ENCODE data around the gene SAMD11. TPM values are rescaled to one million over a fixed set of nuclear protein-coding genes. Genes with fewer than 3 reads are reported as not detected.

SAMD11 gene
- total RNA-seq, 1 donor from 2014 or later: 6.0 TPM

DNA sequence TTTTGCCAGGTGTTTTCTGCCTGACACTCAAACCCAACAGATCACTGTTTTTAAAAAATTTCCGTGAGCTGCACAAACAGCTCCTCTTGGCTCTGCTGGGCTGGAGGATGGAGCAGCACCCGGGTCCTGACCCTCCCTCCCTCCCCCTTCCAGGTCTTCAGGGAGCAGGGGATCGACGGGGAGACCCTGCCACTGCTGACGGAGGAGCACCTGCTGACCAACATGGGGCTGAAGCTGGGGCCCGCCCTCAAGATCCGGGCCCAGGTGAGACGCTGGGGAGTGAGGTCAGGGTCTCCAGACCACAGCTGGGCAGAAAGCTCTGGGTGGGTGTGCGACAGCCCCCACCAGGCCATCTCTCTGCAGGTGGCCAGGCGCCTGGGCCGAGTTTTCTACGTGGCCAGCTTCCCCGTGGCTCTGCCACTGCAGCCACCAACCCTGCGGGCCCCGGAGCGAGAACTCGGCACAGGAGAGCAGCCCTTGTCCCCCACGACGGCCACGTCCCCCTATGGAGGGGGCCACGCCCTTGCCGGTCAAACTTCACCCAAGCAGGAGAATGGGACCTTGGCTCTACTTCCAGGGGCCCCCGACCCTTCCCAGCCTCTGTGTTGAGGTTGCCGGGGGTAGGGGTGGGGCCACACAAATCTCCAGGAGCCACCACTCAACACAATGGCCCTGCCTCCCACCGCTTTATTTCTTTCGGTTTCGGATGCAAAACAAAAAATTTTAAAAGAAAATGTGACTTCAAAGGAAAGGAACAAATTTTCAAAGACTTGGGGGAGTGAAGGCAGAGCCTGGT lies 20.0 kb downstream of the SAMD11 start:
- H3K9me3 ChIP-seq (ENCODE audit: insufficient read depth, low read depth, low read length): no peaks in the 10 kb centered on the region
- DNase-seq (ENCODE audit: low read depth): no peak
- H3K36me3 ChIP-seq (ENCODE audit: insufficient read depth, low read length): no peaks in the 10 kb centered on the region
- H3K4me3 ChIP-seq (ENCODE audit: insufficient read depth, low read depth, low read length): no peak overlapping the region
- peaks cover 6% of the 10 kb centered on the region for H3K4me1 Mint-ChIP-seq (ENCODE audit: low read depth, unreplicated experiment)
- H3K4me1 ChIP-seq (ENCODE audit: insufficient read depth, low read length): peaks cover 39% of the 10 kb centered on the region
- no peak overlapping the region for H3K27ac ChIP-seq (ENCODE audit: low read depth, low read length)
- TF ChIP-seq, protein P1, sequence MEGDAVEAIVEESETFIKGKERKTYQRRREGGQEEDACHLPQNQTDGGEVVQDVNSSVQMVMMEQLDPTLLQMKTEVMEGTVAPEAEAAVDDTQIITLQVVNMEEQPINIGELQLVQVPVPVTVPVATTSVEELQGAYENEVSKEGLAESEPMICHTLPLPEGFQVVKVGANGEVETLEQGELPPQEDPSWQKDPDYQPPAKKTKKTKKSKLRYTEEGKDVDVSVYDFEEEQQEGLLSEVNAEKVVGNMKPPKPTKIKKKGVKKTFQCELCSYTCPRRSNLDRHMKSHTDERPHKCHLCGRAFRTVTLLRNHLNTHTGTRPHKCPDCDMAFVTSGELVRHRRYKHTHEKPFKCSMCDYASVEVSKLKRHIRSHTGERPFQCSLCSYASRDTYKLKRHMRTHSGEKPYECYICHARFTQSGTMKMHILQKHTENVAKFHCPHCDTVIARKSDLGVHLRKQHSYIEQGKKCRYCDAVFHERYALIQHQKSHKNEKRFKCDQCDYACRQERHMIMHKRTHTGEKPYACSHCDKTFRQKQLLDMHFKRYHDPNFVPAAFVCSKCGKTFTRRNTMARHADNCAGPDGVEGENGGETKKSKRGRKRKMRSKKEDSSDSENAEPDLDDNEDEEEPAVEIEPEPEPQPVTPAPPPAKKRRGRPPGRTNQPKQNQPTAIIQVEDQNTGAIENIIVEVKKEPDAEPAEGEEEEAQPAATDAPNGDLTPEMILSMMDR (IDR thresholded peaks at IDR 0.05; ENCODE audit: insufficient read depth, low read depth, low read length): no peak
- no peak for TF ChIP-seq EZH2 (IDR thresholded peaks at IDR 0.05; ENCODE audit: insufficient read depth, low read length)
- H3K9ac ChIP-seq (ENCODE audit: low read length): no peak overlapping the region
- H3K9me3 Mint-ChIP-seq (ENCODE audit: unreplicated experiment): no peaks in the 10 kb centered on the region
- peaks cover 28% of the 10 kb centered on the region for H4K20me1 ChIP-seq (ENCODE audit: insufficient read depth, low read length)
- no peak overlapping the region for H2AFZ ChIP-seq (ENCODE audit: low read depth, low read length)
- peak overlapping the region; percentile 75 for H3K4me2 ChIP-seq (ENCODE audit: low read length)
- no peak overlapping the region for H3K27ac Mint-ChIP-seq (ENCODE audit: unreplicated experiment)
- no peaks in the 10 kb centered on the region for H3K27me3 ChIP-seq (ENCODE audit: insufficient read depth, low read length)
- FAIRE-seq: no peak
- no peaks in the 10 kb centered on the region for H3K79me2 ChIP-seq (ENCODE audit: insufficient read depth, low read length)
- no peak overlapping the region for H3K4me3 Mint-ChIP-seq (ENCODE audit: unreplicated experiment)
- peaks cover 10% of the 10 kb centered on the region for H3K36me3 Mint-ChIP-seq (ENCODE audit: low read depth, unreplicated experiment)
- H3K27me3 Mint-ChIP-seq (ENCODE audit: low read depth, unreplicated experiment): peaks cover 3% of the 10 kb centered on the region

DNA sequence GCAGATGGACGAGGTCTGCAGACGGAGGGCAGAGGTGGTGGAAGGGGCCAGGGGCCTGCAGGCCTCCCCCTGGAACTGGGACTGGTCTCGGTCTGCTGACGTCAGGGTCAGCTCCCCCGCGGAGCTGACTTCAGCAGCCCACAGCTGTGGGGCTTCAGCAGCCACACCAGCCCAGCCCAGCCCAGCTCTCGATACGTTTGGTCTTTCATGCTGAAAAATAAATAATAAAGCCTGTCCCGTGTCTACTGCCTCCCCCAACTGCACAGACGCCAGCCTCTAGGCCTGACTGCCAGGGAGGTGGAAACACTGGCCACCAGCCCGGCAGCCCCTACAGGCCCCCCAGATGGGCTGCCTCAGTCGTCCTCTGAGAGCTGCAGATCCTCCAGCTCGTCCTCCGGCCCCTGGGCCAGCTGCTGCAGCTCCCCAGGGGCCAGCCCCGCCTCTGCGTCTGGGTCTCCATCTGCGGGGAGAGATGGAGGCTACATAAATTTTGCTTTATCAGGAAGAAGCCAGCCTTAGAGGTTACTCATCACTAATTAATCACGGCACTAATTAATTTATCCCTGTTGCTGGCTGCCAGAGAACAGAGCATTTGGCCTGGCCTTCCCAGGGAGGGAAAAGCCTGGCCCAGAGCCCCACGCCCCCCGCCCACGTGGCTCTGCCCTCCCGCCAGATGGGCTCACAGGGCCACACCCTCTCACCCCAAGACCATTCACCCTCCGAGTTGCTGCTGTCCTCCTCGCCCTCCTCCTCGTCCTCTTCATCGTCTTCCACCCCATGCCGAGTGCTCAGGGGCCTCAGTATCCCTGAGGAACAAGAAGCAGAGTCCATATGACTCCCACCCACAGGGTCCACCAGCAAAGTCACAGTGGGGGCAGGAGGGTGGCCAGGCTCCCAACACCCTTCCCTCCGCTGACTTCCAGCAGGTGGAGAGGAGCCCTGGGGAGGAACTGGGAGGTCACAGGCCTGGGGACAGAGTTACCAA lies 20.9 kb downstream of the SAMD11 start:
- H3K27me3 Mint-ChIP-seq (ENCODE audit: low read depth, unreplicated experiment): peaks cover 2% of the 10 kb centered on the region
- peaks cover 4% of the 10 kb centered on the region for H3K4me1 Mint-ChIP-seq (ENCODE audit: low read depth, unreplicated experiment)
- no peaks in the 10 kb centered on the region for H3K27me3 ChIP-seq (ENCODE audit: insufficient read depth, low read length)
- H3K36me3 Mint-ChIP-seq (ENCODE audit: low read depth, unreplicated experiment): peaks cover 11% of the 10 kb centered on the region
- no peak overlapping the region for H3K27ac ChIP-seq (ENCODE audit: low read depth, low read length)
- peak overlapping the region; percentile 33 for H3K4me2 ChIP-seq (ENCODE audit: low read length)
- no peaks in the 10 kb centered on the region for H3K9me3 Mint-ChIP-seq (ENCODE audit: unreplicated experiment)
- no peak overlapping the region for H3K4me3 Mint-ChIP-seq (ENCODE audit: unreplicated experiment)
- H2AFZ ChIP-seq (ENCODE audit: low read depth, low read length): no peak overlapping the region
- no peak overlapping the region for H3K27ac Mint-ChIP-seq (ENCODE audit: unreplicated experiment)
- no peak for TF ChIP-seq EZH2 (IDR thresholded peaks at IDR 0.05; ENCODE audit: insufficient read depth, low read length)
- TF ChIP-seq, protein P1 (IDR thresholded peaks at IDR 0.05; ENCODE audit: insufficient read depth, low read depth, low read length): no peak
- H3K4me3 ChIP-seq (ENCODE audit: insufficient read depth, low read depth, low read length): no peak overlapping the region
- H3K79me2 ChIP-seq (ENCODE audit: insufficient read depth, low read length): no peaks in the 10 kb centered on the region
- peaks cover 3% of the 10 kb centered on the region for H3K36me3 ChIP-seq (ENCODE audit: insufficient read depth, low read length)
- DNase-seq (ENCODE audit: low read depth) (peak; percentile 54), FAIRE-seq (no peak)
- H3K9ac ChIP-seq (ENCODE audit: low read length): no peak overlapping the region
- H4K20me1 ChIP-seq (ENCODE audit: insufficient read depth, low read length): peaks cover 37% of the 10 kb centered on the region
- H3K9me3 ChIP-seq (ENCODE audit: insufficient read depth, low read depth, low read length): no peaks in the 10 kb centered on the region
- peaks cover 35% of the 10 kb centered on the region for H3K4me1 ChIP-seq (ENCODE audit: insufficient read depth, low read length)

All from astrocyte (in vitro differentiated cells and primary cell).